HG03342 (cell line): ENCODE results near the gene CABP7.
"Not testable (repeated sequence)": the region's sequence is repeated elsewhere in the genome, so short reads cannot be mapped to it uniquely, and the experiment has no call there.

Experiments used
- ATAC-seq: cut with Tn5 transposase; IDR thresholded peaks from one replicate; pipeline ENCODE4 v1.9.1; 2021; ENCODE audit warnings: mild to moderate bottlenecking, moderate library complexity; ENCODE audit not compliant: unreplicated experiment

CABP7 gene

GRCh38 chr22:29747832-29748231, 28.0 kb downstream of the CABP7 start:
- ATAC-seq = no peak

- ATAC-seq = no peak
These were observed 28.6 kb downstream of the CABP7 start for GRCh38 chr22:29748248-29748893.

GRCh38 chr22:29750029-29750428, 30.2 kb downstream of the CABP7 start:
- ATAC-seq = no peak

GRCh38 chr22:29750559-29751538, 31.0 kb downstream of the CABP7 start:
- no peak for ATAC-seq

GRCh38 chr22:29751669-29752068, 31.9 kb downstream of the CABP7 start:
- no peak for ATAC-seq

GRCh38 chr22:29753808-29754657, 34.2 kb downstream of the CABP7 start:
- ATAC-seq = no peak

GRCh38 chr22:29754658-29755395, 35.0 kb downstream of the CABP7 start:
- not testable (repeated sequence) for ATAC-seq

- ATAC-seq = no peak
These were observed 36.1 kb downstream of the CABP7 start for GRCh38 chr22:29755889-29756288.

GRCh38 chr22:29756341-29756740, 36.5 kb downstream of the CABP7 start:
- no peak for ATAC-seq

- no peak for ATAC-seq
These were observed 37.3 kb downstream of the CABP7 start for GRCh38 chr22:29757096-29757495.

- no peak for ATAC-seq
These were observed 38.3 kb downstream of the CABP7 start for GRCh38 chr22:29758068-29758622.

GRCh38 chr22:29758959-29759358, 39.2 kb downstream of the CABP7 start:
- ATAC-seq = no peak

- ATAC-seq = no peak
These were observed 42.5 kb downstream of the CABP7 start for GRCh38 chr22:29762263-29762662.

GRCh38 chr22:29765905-29766631, 46.3 kb downstream of the CABP7 start:
- no peak for ATAC-seq

GRCh38 chr22:29766632-29767170, 46.9 kb downstream of the CABP7 start, which contains the start of gene ZMAT5:
TSS of gene ZMAT5 (minus strand) at chr22:29767007. CDS start at chr22:29748544, 18,463 bp downstream.
- peak; percentile 89 for ATAC-seq

- peak; percentile 64 for ATAC-seq
These were observed 47.6 kb downstream of the CABP7 start, which contains the start of gene UQCR10 for GRCh38 chr22:29767171-29768051. TSS of gene UQCR10 (plus strand) at chr22:29767369. CDS start at chr22:29767399, 30 bp downstream.

GRCh38 chr22:29768052-29768693, 48.4 kb downstream of the CABP7 start:
- no peak for ATAC-seq
